ENCODE results near the gene PANX1.
"Not testable (repeated sequence)": the region's sequence is repeated elsewhere in the genome, so short reads cannot be mapped to it uniquely, and the experiment has no call there.

PANX1 gene

DNA sequence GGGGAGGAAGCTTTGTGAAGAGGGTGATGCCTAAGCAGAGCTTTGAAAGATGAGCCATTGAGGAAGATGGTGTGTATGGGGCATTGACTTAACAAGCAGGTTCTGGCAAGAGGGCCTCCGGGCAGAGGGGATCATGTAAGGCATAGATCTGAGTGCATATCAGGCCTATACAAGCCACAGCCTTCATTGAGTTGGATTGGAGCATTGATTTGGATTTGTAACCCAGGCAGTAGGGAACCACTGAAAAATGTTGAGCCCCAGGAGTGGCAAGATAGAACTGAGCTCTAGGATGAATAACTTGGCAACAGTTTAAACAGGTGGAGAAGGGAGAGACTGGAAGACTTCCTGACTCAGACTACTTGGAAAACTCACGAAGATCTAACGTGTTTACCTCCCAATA, 21.4 kb downstream of the PANX1 start:
- DNase-seq (ENCODE audit: low read depth) = no peak

DNA sequence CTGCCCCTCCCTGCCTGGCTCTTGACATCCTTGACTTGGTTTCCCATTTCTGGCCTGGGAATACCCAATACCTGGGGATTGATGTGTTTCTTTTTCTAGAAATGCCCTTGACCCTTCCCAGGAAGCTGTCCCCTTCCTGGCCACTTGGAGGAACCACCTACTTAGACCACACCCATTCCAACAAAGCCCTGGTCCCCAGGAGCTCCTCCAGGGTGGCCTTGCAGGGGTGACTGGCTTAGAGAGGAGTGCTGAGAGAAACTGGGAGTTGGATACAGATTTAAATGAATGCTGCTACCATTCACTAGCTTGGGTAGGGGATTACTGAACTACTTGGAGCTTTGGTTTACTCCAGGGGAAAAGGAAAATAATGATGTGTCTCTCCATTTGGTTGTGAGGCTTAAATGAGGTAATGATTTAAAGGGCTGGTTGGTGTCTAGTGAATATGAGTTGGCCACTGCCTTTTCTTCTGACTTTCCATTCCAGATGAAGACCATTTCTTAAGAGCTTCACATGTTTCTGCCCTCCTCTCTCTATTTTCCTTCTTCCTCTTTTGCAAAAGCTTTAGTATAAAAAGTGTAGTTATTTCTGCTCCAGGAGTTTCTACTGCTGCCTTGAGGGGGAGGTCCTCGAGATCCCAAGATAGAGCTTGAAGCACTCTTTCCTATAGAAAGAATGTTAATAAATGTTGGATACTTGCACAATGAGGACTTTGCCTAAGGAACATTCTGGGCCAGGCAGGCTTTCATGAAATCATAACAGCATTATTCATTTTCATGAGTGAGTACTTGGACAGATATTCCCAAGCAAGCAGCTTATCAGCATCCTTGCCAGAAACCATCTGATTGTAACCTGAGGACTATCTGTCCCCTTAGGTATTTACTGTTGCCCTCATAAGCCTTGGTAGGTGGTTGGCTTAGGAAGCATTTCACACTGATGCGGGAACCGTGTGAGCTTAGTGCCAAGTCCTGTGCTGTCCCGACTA, 22.4 kb downstream of the PANX1 start:
- DNase-seq (ENCODE audit: low read depth) = no peak

GRCh38 chr11:94151903-94152677, 23.4 kb downstream of the PANX1 start:
- peak; percentile 65 for DNase-seq (ENCODE audit: low read depth)

- no peak for DNase-seq (ENCODE audit: low read depth)
Measured at GRCh38 chr11:94152678-94153065, 24.0 kb downstream of the PANX1 start.

DNA sequence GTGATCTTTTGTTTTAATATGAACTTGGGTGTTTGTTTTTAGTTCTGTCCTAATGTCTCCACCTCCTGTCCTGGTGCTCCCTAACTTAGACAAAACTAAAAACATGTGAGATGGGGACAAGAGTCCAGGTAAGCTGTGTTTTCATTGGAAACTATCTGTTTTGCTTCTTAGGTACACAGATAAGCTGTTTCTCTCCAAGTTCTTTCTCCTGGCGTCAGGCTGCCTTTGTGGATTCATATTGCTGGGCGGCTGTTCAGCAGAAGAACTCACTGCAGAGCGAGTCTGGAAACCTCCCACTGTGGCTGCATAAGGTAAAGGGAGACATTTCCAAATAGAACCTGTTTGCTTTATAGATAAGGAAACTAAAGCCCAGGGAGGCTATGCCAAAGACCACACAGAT, 24.7 kb downstream of the PANX1 start:
- DNase-seq (ENCODE audit: low read depth) = no peak

GRCh38 chr11:94154095-94154856, 25.6 kb downstream of the PANX1 start:
- no peak for DNase-seq (ENCODE audit: low read depth)

DNA sequence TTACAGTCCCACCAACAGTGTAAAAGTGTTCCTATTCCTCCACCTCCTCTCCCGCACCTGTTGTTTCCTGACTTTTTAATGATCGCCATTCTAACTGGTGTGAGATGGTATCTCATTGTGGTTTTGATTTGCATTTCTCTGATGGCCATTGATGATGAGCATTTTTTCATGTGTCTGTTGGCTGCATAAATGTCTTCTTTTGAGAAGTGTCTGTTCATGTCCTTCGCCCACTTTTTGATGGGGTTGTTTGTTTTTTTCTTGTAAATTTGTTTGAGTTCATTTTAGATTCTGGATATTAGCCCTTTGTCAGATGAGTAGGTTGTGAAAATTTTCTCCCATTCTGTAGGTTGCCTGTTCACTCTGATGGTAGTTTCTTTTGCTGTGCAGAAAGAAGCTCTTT, 28.7 kb downstream of the PANX1 start:
- not testable (repeated sequence) for DNase-seq (ENCODE audit: low read depth)

DNA sequence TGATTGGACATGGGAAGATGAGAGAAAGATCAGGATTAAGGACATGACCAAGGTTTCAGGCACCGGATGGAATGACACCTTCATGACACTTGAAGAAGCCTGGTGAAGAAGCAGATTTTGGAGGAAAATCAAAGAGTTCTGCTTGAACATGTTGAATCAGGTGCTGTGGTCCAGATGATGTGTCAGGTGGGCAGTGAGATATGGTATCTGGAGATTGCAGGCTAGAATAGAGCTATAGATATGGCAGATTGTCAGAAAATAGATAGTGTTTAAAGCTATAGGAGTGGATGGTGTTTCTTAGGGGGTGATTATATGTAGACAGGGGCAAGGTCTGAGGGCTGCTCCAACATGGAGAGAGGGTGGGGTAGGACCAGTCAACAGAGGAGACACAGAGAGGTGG, 40.2 kb downstream of the PANX1 start:
- DNase-seq (ENCODE audit: low read depth) = no peak

DNA sequence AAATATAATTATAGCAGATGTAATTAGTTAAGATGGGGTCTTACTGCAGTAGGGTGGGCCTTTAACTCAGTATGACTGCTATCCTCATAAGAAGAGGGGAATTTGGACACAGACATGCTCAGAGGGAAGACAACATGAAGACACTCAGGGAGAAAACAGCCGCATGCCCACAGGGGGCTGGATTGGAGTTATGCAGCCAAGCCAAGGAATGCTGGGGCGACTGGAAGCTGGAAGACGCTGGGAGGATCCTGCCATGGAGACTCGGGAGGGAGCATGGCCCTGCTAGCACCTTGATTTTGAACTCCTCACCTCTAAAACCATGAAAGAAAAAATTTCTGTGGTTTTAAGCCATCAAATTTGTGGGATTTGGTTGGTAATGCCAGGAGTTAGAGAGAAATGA, 40.9 kb downstream of the PANX1 start:
- DNase-seq (ENCODE audit: low read depth) = no peak

DNA sequence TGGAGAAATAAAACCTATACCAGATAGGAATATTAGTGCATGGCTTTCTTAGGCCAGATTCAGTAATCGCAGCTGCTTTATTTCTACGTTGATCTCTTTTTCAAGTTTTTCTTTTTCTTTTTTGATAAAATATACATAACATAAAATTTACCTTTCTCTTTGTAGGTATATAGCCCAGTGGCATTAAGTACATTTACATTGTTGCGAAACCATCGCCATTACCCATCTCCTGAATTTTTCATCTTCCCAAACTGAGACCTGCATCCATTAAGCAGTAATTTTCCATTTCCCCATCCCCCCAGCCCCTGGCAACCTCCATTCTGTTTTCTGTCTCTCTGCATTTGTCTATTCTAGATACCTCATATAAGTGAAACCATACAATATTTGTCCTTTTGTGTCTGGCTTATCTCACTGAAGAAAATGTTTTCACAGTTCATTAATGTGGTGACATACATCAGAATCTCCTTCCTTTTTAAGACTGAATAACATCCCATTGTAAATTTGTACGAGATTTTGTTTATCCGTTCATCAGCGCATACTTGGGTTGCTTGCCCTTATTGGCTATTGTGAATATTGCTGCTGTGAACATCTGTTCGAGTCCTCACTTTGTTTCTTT, 41.4 kb downstream of the PANX1 start:
- DNase-seq (ENCODE audit: low read depth) = no peak

GRCh38 chr11:94170953-94171352, 42.3 kb downstream of the PANX1 start:
- DNase-seq (ENCODE audit: low read depth) = no peak

DNA sequence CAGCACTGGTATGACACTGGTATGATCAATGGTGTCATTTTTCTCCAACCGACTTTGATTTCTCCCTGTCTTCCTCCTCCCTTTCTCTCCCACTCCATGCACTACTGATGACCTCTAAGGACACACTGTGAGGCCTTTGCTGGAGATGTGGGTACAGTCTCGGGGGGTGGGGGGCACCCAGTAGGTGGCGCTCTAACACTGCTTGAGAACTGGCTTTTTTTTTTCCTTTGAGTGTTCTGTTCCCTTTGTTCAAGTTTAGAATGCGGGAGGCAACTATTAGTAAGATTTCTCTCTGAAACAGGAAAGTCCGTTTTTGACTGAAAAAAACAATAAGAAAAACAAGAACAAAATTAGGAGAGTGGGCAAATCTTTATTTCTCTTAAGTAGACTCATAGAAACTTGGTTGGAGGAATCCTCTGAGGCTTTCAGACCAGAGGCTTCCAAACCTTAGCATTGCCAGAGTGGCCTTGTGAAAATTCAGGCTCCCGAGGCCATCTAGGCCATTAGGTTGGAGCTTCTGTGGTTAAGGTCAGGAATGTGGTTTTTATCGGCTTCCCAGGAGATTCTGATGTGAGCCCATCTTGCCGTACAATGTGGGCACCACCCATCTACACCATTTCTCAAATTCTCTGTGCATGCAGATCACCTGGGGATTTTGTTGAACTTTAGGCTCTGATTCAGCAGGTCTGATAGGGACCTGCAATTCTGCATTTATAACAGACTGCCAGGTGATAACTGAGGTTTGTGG, 43.2 kb downstream of the PANX1 start:
- no peak for DNase-seq (ENCODE audit: low read depth)

DNA sequence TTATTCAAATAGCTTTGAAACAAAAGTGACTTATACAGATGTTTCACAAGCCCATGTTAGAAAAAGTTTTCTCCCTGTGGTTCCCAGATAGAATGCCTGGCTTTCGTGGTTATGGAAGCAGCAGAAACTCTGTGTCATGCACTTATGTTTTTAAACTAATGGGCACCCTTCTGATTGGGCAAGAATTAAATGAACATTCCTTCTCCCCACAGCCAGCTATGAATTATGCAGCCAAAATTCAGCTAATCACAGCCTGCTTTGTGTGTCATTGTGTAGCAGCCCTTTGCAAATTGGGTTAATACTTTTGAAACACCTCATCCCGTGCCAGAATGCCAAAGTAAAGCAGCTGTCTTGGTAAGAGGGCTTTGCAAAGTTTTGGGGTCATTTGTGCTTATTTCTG, 46.9 kb downstream of the PANX1 start:
- peak; percentile 85 for DNase-seq (ENCODE audit: low read depth)

- DNase-seq (ENCODE audit: low read depth) = no peak
Measured at GRCh38 chr11:94178331-94178730, 49.7 kb downstream of the PANX1 start.

DNA sequence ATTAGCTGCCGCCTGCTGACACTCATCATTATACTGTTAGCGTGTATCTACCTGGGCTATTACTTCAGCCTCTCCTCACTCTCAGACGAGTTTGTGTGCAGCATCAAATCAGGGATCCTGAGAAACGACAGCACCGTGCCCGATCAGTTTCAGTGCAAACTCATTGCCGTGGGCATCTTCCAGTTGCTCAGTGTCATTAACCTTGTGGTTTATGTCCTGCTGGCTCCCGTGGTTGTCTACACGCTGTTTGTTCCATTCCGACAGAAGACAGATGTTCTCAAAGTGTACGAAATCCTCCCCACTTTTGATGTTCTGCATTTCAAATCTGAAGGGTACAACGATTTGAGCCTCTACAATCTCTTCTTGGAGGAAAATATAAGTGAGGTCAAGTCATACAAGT, 51.1 kb downstream of the PANX1 start:
- DNase-seq (ENCODE audit: low read depth) = no peak

DNA sequence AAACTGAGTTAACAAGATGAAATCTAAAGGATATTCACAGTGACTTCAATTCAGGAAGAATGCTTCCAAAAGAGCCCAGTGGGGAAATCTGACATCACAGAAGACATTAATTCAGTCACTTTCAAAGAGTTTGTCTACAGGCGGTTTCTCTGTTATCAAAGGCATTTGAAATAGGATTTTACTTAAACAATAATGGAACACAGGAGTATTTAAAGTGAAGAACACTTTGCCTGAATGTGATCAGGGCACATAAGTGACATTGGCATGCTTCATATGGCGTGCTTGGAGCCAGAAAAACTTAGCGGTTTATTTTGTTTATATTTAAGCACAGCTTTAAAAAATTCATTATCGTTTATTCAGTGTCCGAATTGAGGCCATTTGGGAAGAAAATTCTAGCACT, 52.9 kb downstream of the PANX1 start:
- no peak for DNase-seq (ENCODE audit: low read depth)

GRCh38 chr11:94181943-94182342, 53.3 kb downstream of the PANX1 start:
- DNase-seq (ENCODE audit: low read depth) = no peak

DNA sequence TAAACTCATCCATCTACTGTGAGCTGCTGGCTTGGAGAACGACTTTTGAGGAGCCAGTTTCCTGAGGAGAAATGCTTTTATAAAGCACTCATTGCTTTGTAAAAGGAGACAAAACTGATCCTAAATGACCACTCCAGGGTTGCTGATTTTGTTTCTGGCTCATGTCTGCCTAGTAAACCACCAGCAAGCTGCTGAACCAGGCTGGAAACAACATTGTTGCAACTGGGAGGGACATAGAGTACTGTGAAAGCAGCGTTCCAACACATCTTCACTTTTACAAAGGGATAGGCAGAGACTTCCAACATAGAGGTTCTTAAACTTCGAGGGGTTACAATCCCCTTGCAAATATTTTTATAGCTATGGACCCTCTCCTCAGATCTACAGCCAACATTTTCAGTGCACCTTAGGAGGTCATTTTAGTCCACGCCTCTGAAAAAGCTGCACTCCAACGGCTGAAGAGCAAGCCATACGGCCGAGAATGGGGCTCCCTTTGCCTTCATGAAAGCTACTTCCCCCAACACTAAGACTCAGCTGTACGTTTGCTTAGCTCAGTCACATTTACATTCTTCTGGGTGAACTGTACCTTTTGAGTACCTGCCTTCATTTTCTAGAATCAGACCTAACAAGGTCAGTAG, 54.7 kb downstream of the PANX1 start:
- no peak for DNase-seq (ENCODE audit: low read depth)

DNA sequence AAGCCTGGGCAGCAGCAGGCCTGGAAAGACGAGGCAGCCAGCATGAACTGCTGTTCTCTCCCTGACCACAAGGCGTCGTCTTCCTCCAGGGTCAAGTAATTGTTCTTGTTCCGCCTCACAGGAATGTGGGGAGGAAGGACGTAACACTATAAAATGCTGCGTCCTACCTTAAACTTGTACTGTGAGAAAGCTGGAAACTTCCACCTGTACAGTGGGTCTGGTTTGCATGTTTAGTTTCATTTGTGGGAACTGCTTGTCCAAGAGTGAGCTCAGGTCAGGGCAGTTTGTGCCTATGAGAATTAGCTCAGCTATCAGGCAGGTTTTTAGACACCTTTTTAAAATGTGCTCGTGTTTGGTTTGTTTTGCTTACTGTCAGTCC, 55.2 kb downstream of the PANX1 start:
- DNase-seq (ENCODE audit: low read depth) = no peak

DNA sequence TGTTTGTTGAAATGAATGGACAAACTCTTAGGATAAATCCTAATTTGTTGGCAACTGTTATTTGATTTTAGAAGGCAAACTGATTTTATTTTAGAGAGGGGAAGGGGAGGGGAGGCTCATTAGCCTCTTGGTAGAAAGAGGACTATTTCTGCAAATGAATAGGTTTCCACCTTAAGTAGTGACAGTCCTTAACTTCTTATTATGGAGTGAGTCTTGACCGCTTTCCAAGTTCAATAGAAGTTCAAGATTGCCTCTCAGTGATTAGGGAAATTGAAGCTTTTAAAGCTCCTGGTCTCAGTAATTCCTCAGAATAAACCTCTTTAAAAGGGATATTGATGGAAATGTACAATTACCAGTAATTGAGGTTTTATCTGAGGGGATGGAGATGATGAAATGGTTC, 55.7 kb downstream of the PANX1 start:
- DNase-seq (ENCODE audit: low read depth) = no peak

DNA sequence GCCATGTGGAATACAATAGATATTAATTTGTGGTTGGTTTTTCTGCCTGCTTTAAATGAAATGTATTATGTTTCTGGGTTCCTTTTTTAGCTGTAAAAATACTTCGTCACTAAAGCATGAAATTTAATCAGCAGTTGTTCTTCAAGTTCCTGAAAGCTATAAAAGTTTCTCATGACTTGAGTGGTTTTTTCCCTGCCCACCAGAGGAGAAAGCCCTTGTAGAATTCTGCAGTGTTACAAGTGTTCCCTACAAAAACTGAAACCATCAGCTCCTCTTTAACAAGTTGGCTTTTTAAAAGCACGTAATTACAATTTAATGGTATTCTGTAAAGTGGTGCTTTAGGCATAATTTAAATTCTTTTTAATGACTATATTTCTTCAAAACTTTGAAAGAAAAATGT, 56.2 kb downstream of the PANX1 start:
- no peak for DNase-seq (ENCODE audit: low read depth)
